ENCODE data around the gene ITPRIP.

Gene ITPRIP

GRCh38 chr10:104342941-104343411 is 4.7 kb upstream of the ITPRIP start:
- in situ Hi-C loops (cut with HindIII; ENCODE audit: low sequenced_read_pairs): no loop called here

- in situ Hi-C loops (cut with HindIII; ENCODE audit: low sequenced_read_pairs): no loop called here
Observed at GRCh38 chr10:104340641-104341040, 2.4 kb upstream of the ITPRIP start.

- in situ Hi-C loops (cut with HindIII; ENCODE audit: low sequenced_read_pairs): no loop called here
Observed at GRCh38 chr10:104340111-104340526, 1.9 kb upstream of the ITPRIP start.

- in situ Hi-C loops (cut with HindIII; ENCODE audit: low sequenced_read_pairs): no loop called here
Observed at GRCh38 chr10:104339469-104340110, 1.3 kb upstream of the ITPRIP start.

- in situ Hi-C loops (cut with HindIII; ENCODE audit: low sequenced_read_pairs): no loop called here
Observed at GRCh38 chr10:104337521-104337984, 712 bp downstream of the ITPRIP start.

- in situ Hi-C loops (cut with HindIII; ENCODE audit: low sequenced_read_pairs): no loop called here
Observed at GRCh38 chr10:104336821-104337467, 1.3 kb downstream of the ITPRIP start.

- in situ Hi-C loops (cut with HindIII; ENCODE audit: low sequenced_read_pairs): no loop called here
Observed at GRCh38 chr10:104334965-104335650, 3.2 kb downstream of the ITPRIP start.

- in situ Hi-C loops (cut with HindIII; ENCODE audit: low sequenced_read_pairs): no loop called here
Observed at GRCh38 chr10:104334561-104334960, 3.7 kb downstream of the ITPRIP start.

GRCh38 chr10:104333728-104334373 is 4.4 kb downstream of the ITPRIP start:
- in situ Hi-C loops (cut with HindIII; ENCODE audit: low sequenced_read_pairs): no loop called here

GRCh38 chr10:104333032-104333727 is 5.1 kb downstream of the ITPRIP start:
- in situ Hi-C loops (cut with HindIII; ENCODE audit: low sequenced_read_pairs): no loop called here

- in situ Hi-C loops (cut with HindIII; ENCODE audit: low sequenced_read_pairs): no loop called here
Observed at GRCh38 chr10:104332243-104333031, 5.8 kb downstream of the ITPRIP start.

GRCh38 chr10:104331208-104331838 is 6.9 kb downstream of the ITPRIP start:
- in situ Hi-C loops (cut with HindIII; ENCODE audit: low sequenced_read_pairs): no loop called here

- in situ Hi-C loops (cut with HindIII; ENCODE audit: low sequenced_read_pairs): no loop called here
Observed at GRCh38 chr10:104330168-104331110, 7.8 kb downstream of the ITPRIP start.

GRCh38 chr10:104329735-104330134 is 8.5 kb downstream of the ITPRIP start:
- in situ Hi-C loops (cut with HindIII; ENCODE audit: low sequenced_read_pairs): no loop called here

GRCh38 chr10:104328896-104329710 is 9.2 kb downstream of the ITPRIP start:
- in situ Hi-C loops (cut with HindIII; ENCODE audit: low sequenced_read_pairs): no loop called here

- in situ Hi-C loops (cut with HindIII; ENCODE audit: low sequenced_read_pairs): no loop called here
Observed at GRCh38 chr10:104328646-104328895, 9.7 kb downstream of the ITPRIP start.

- in situ Hi-C loops (cut with HindIII; ENCODE audit: low sequenced_read_pairs): no loop called here
Observed at GRCh38 chr10:104327745-104328645, 10.3 kb downstream of the ITPRIP start.
